ENCODE measurements around the gene ZMYM4.
"Not testable (repeated sequence)": the region's sequence is repeated elsewhere in the genome, so short reads cannot be mapped to it uniquely, and the experiment has no call there.

ZMYM4 gene

GRCh38 chr1:35454176-35454575, 185.7 kb downstream of the ZMYM4 start:
- no peak for DNase-seq (ENCODE audit: low read depth)

GRCh38 chr1:35454616-35455015, 186.1 kb downstream of the ZMYM4 start:
- DNase-seq (ENCODE audit: low read depth) = peak; percentile 68

- DNase-seq (ENCODE audit: low read depth) = no peak
These were observed 192.3 kb downstream of the ZMYM4 start for GRCh38 chr1:35460796-35461195.

GRCh38 chr1:35461966-35462651, 193.6 kb downstream of the ZMYM4 start:
- DNase-seq (ENCODE audit: low read depth) = no peak

GRCh38 chr1:35463232-35463631, 194.7 kb downstream of the ZMYM4 start:
- DNase-seq (ENCODE audit: low read depth) = no peak

GRCh38 chr1:35463749-35464148, 195.2 kb downstream of the ZMYM4 start:
- DNase-seq (ENCODE audit: low read depth) = not testable (repeated sequence)

- no peak for DNase-seq (ENCODE audit: low read depth)
These were observed 197.6 kb downstream of the ZMYM4 start for GRCh38 chr1:35466120-35466519.

GRCh38 chr1:35470977-35471613, 202.6 kb downstream of the ZMYM4 start:
- no peak for DNase-seq (ENCODE audit: low read depth)
